HL-60 (cell line): ENCODE results near the gene RP9.

Source experiments
- DNase-seq, 2 experiments: peaks; one replicate each; pipeline ENCODE4 v3.0.0-alpha.2; 2010 to 2020; ENCODE audit warnings: low read depth in 1 of 2, low spot score in 1 of 2
- H3K27ac ChIP-seq: fragments of 250-450 bp; sonication (Bioruptor Pico); replicated peaks from 2 replicates; pipeline ENCODE4 v1.5.1; 2020; ENCODE audit warnings: mild to moderate bottlenecking, moderate library complexity
- H3K27me3 ChIP-seq: fragments of 250-450 bp; sonication (Bioruptor Pico); 2 replicates; pipeline ENCODE4 v1.5.1; 2021; ENCODE audit warnings: mild to moderate bottlenecking, moderate library complexity; ENCODE audit not compliant: insufficient read depth, poor library complexity, severe bottlenecking
- H3K4me3 ChIP-seq: replicated peaks from 2 replicates; pipeline ENCODE4 v1.5.1; 2011; ENCODE audit warnings: mild to moderate bottlenecking, control low read depth, low read length; ENCODE audit not compliant: insufficient read depth
- CTCF ChIP-seq: IDR thresholded peaks from one replicate; pipeline ENCODE4 v1.5.1; 2011; ENCODE audit warnings: low read length, control low read depth, inconsistent platforms; ENCODE audit not compliant: insufficient read depth
- GABPA ChIP-seq: IDR thresholded peaks from 2 replicates; pipeline ENCODE4 v1.6.1; 2012; ENCODE audit warnings: low read depth
- POLR2AphosphoS5 ChIP-seq: IDR thresholded peaks from 2 replicates; pipeline ENCODE4 v1.6.1; 2012; ENCODE audit warnings: low read depth
- REST ChIP-seq: IDR thresholded peaks from 2 replicates; pipeline ENCODE4 v1.6.1; 2012; ENCODE audit warnings: low read depth; ENCODE audit not compliant: insufficient replicate concordance
- SPI1 ChIP-seq: IDR thresholded peaks from 2 replicates; pipeline ENCODE4 v1.6.1; 2012; ENCODE audit warnings: low read depth, mild to moderate bottlenecking, borderline replicate concordance

RP9 gene

GRCh38 chr7:33054261-33054964, 54.8 kb downstream of the RP9 start:
- no peak for TF ChIP-seq SPI1
- TF ChIP-seq POLR2AphosphoS5, result no peak
- no peak for TF ChIP-seq REST
- no peak for TF ChIP-seq CTCF
- TF ChIP-seq GABPA, result no peak
- peak overlapping the region; percentile 41; the same call in 1 of the 2 replicates for H3K27ac ChIP-seq
- H3K27me3 ChIP-seq, result no peaks in the 10 kb centered on the region
- no peak overlapping the region for H3K4me3 ChIP-seq
- peak in 1 of 2 experiments; percentile 18 for DNase-seq

GRCh38 chr7:33053721-33054120, 55.5 kb downstream of the RP9 start:
- DNase-seq, result no peak
- Histone ChIP-seq H3K27ac (peak overlapping the region; percentile 5; the same call in 1 of the 2 replicates), H3K4me3 (no peak overlapping the region), H3K27me3 (no peaks in the 10 kb centered on the region)
- TF ChIP-seq POLR2AphosphoS5, result no peak

DNA sequence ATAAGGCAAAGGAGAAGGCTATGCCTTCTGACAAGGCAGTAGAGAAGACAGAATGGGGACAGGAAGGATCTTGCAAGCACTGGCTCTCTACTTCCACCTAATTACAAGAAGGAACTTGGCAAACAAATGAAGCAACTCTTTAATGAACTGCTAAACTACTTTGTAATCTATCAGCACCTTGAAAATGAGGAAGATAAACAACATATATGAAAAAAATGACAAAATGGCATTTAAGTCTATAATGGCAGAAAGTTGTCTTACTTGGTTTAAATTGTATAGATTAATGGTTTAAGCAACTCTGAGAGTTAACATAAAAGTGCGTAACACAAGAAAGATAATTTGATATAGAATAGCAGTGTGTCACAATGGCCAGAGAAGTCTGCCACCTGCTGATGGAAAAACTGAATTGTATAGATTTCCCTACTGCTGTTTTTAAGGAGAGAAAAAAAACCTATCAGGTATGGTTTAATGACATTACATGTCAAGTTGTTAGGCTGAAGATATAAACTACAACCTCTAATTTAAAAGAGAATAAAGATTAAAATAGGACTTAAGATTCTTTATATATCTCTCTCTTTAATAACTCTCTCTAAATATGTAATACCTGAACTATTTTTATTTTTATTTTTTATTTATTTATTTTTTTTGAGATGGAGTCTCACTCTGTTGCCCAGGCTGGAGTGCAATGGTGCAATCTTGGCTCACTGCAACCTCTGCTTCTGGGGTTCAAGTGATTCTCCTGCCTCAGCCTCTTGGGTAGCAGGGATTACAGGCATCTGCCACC, 58.5 kb downstream of the RP9 start:
- peak overlapping the region; percentile 70 for H3K27ac ChIP-seq
- no peaks in the 10 kb centered on the region for H3K27me3 ChIP-seq
- H3K4me3 ChIP-seq, result peak overlapping the region; percentile 28
- DNase-seq, result peak; percentile 62 to 74
- TF ChIP-seq CTCF (peak; percentile 39), REST (no peak), SPI1 (peak; percentile 24; the same call in 1 of the 2 replicates)

DNA sequence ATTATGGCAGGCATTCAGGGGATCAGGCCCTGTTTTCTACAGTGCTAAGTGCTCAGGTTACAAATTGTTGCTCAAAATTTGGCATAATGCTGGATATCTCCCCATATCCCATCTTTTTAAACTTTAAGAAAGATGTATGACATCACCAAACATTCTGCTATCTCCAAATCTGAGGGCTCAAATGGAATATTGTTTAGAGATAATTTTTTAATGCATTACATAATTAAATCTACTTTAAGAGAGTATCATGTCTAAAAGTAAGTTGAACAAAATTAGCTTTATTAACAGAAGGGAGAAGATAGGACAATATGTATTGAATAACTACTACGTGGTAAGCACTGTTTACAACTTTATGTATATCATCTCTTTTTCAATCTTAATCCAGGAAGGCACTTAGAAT, 60.5 kb downstream of the RP9 start:
- no peak overlapping the region for H3K27ac ChIP-seq
- no peak for DNase-seq
- no peak overlapping the region for H3K4me3 ChIP-seq
- no peaks in the 10 kb centered on the region for H3K27me3 ChIP-seq
- no peak for TF ChIP-seq POLR2AphosphoS5
- TF ChIP-seq REST, result no peak
- no peak for TF ChIP-seq SPI1
- no peak for TF ChIP-seq CTCF
- TF ChIP-seq GABPA, result no peak
